Cardiac muscle cell (in vitro differentiated cells and primary cell): ENCODE measurements around the gene SRP54. TPM values are rescaled to one million over a fixed set of nuclear protein-coding genes. Genes with fewer than 3 reads are reported as not detected.
"Not testable (repeated sequence)": the region's sequence is repeated elsewhere in the genome, so short reads cannot be mapped to it uniquely, and the experiment has no call there.

Source experiments
- DNase-seq, 2 donors: peaks; one replicate each; pipeline versions ENCODE4 v3.0.0 to v3.0.0-alpha.2; 2010 to 2017; ENCODE audit warnings: low read depth in 1 of 2, low spot score in 1 of 2
- H3K27ac ChIP-seq: fragments of 200-600 bp; sonication (generic); 2 replicates; pipeline ENCODE4 v1.5.1; 2016
- H3K27me3 ChIP-seq: fragments of 200-600 bp; sonication (generic); 2 replicates; pipeline ENCODE4 v1.6.0; 2016; ENCODE audit warnings: control low read depth
- H3K36me3 ChIP-seq: fragments of 200-600 bp; sonication (generic); 2 replicates; pipeline ENCODE4 v1.5.1; 2016; ENCODE audit warnings: control low read depth
- H3K4me1 ChIP-seq: fragments of 200-600 bp; sonication (generic); 2 replicates; pipeline ENCODE4 v1.8.1; 2017; ENCODE audit warnings: low read depth, mild to moderate bottlenecking, mixed run types
- H3K4me3 ChIP-seq: fragments of 200-600 bp; sonication (generic); 2 replicates; pipeline ENCODE4 v1.5.1; 2016; ENCODE audit warnings: mild to moderate bottlenecking
- H3K9me3 ChIP-seq: fragments of 200-600 bp; sonication (generic); 2 replicates; pipeline ENCODE4 v1.5.1; 2017; ENCODE audit warnings: low read depth, mild to moderate bottlenecking, control low read depth
- polyA plus RNA-seq: library from polyadenylated mRNA; unstranded; fragments of >200 nt; fragmentation: Nextera tagmentation; extraction: Ambion mirVana; gene quantifications from 2 replicates; pipeline ENCODE4 v1.2.1, GENCODE V29; 2016
- total RNA-seq: library from RNA; depleted of rRNA; stranded (reverse); fragments of >200 nt; gene quantifications from 2 replicates; pipeline ENCODE4 v1.2.3, GENCODE V29; 2016
- TF ChIP-seq, protein P1 (sequence below): IDR thresholded peaks from 2 replicates; pipeline ENCODE4 v1.5.1; 2012; ENCODE audit warnings: low read depth, mild to moderate bottlenecking, low read length

Gene SRP54
- total and polyA plus RNA-seq, 2 experiments from 2014 or later, result 64.2 to 68.1 TPM

- H3K27me3 ChIP-seq, result no peaks in the 10 kb centered on the region
- no peaks in the 10 kb centered on the region for H3K4me1 ChIP-seq
- no peak for DNase-seq
- no peak overlapping the region for H3K27ac ChIP-seq
- no peaks in the 10 kb centered on the region for H3K9me3 ChIP-seq
- no peaks in the 10 kb centered on the region for H3K36me3 ChIP-seq
- TF ChIP-seq, protein P1, sequence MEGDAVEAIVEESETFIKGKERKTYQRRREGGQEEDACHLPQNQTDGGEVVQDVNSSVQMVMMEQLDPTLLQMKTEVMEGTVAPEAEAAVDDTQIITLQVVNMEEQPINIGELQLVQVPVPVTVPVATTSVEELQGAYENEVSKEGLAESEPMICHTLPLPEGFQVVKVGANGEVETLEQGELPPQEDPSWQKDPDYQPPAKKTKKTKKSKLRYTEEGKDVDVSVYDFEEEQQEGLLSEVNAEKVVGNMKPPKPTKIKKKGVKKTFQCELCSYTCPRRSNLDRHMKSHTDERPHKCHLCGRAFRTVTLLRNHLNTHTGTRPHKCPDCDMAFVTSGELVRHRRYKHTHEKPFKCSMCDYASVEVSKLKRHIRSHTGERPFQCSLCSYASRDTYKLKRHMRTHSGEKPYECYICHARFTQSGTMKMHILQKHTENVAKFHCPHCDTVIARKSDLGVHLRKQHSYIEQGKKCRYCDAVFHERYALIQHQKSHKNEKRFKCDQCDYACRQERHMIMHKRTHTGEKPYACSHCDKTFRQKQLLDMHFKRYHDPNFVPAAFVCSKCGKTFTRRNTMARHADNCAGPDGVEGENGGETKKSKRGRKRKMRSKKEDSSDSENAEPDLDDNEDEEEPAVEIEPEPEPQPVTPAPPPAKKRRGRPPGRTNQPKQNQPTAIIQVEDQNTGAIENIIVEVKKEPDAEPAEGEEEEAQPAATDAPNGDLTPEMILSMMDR, result no peak
- no peak overlapping the region for H3K4me3 ChIP-seq
Measured at GRCh38 chr14:34943506-34943905, 39.3 kb upstream of the SRP54 start.

- Histone ChIP-seq H3K9me3 (no peaks in the 10 kb centered on the region), H3K27ac (no peak overlapping the region), H3K27me3 (no peaks in the 10 kb centered on the region), H3K4me3 (no peak overlapping the region), H3K4me1 (no peaks in the 10 kb centered on the region), H3K36me3 (no peaks in the 10 kb centered on the region)
- DNase-seq, result no peak
- TF ChIP-seq, protein P1, result no peak
Measured at GRCh38 chr14:34944744-34945143, 38.0 kb upstream of the SRP54 start.

GRCh38 chr14:34946699-34947098, 36.1 kb upstream of the SRP54 start:
- Histone ChIP-seq H3K4me1 (no peaks in the 10 kb centered on the region), H3K4me3 (no peak overlapping the region), H3K27ac (no peak overlapping the region), H3K9me3 (no peaks in the 10 kb centered on the region), H3K27me3 (no peaks in the 10 kb centered on the region), H3K36me3 (peaks cover under 1% of the 10 kb centered on the region)
- TF ChIP-seq, protein P1, result no peak
- no peak for DNase-seq

DNA sequence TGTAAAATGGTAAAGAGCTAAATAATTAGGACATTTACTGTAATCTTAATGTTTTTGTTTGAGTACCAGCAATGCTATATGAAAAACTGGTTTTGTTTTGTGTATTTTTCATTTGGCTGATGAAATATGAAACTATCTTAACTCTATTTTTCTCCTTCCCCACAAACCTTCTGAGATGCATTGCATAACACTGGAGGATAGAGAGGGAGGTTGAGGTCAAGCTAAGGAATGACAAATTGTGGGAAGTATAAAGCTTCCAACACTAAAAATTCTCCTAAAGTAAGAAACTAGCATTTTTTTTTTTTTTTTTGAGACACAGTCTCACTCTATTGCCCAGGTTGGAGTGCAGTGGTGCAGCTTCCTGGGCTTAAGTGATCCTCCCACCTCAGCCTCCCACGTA, 31.5 kb upstream of the SRP54 start:
- Histone ChIP-seq H3K27me3 (no peaks in the 10 kb centered on the region), H3K9me3 (no peaks in the 10 kb centered on the region), H3K4me3 (no peak overlapping the region), H3K36me3 (peaks cover 10% of the 10 kb centered on the region), H3K4me1 (no peaks in the 10 kb centered on the region), H3K27ac (no peak overlapping the region)
- peak in 1 of 2 donors; percentile 76 for DNase-seq
- TF ChIP-seq, protein P1, result no peak

DNA sequence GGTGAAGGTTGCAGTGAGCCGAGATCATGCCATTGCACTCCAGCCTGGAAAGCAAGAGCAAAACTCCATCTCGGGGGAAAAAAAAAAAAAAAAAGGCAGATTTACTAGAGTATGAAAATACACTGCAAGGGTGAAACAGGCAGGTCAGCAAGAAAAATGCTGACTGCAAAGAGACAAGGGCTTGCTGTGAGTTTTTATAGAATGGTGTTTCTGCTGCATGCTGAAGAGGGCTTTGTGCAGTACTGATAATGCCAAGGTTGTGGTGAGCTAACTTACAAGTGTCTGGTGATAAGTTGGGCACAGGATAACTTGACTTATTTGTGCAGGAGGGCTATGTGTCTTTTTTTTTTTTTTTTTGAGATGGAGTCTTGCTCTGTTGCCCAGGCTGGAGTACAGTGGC, 25.9 kb upstream of the SRP54 start:
- peaks cover 7% of the 10 kb centered on the region for H3K36me3 ChIP-seq
- no peaks in the 10 kb centered on the region for H3K4me1 ChIP-seq
- no peak for DNase-seq
- H3K9me3 ChIP-seq, result no peaks in the 10 kb centered on the region
- TF ChIP-seq, protein P1, result no peak
- H3K4me3 ChIP-seq, result no peak overlapping the region
- no peak overlapping the region for H3K27ac ChIP-seq
- no peaks in the 10 kb centered on the region for H3K27me3 ChIP-seq

DNA sequence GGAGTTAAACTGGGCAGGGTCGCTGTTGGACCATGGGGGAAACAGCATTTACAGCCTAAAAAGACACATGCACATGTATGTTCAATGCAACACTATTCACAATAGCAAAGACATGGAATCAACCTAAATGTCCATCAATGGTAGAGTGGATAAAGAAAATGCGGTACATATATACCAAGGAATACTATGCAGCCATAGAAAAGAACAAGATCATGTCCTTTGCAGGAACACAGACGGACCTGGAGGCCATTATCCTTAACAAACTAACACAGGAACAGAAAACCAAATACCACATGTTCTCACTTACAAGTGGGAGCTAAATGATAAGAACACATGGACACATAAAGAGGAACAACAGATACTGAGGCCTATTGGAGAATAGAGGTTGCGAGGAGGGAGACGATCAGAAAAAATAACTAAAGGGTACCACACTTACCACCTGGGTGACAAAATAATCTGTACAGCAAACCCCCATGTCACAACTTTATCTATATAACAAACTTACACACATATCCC, 25.0 kb upstream of the SRP54 start:
- H3K27ac ChIP-seq, result no peak overlapping the region
- no peaks in the 10 kb centered on the region for H3K4me1 ChIP-seq
- TF ChIP-seq, protein P1, result no peak
- peaks cover 6% of the 10 kb centered on the region for H3K36me3 ChIP-seq
- H3K9me3 ChIP-seq, result no peaks in the 10 kb centered on the region
- no peak overlapping the region for H3K4me3 ChIP-seq
- H3K27me3 ChIP-seq, result no peaks in the 10 kb centered on the region
- DNase-seq, result no peak

- not testable (repeated sequence) for H3K27ac ChIP-seq, H3K4me3 ChIP-seq, H3K27me3 ChIP-seq, DNase-seq, H3K4me1 ChIP-seq, H3K9me3 ChIP-seq, H3K36me3 ChIP-seq
Measured at GRCh38 chr14:34962106-34962505, 20.7 kb upstream of the SRP54 start.
